ENCODE results near the gene IER3IP1. TPM values are rescaled to one million over a fixed set of nuclear protein-coding genes. Genes with fewer than 3 reads are reported as not detected.

IER3IP1 gene
- total and polyA plus RNA-seq, 2 of the 13 experiments (the other 11 are each of a cell fraction or from before 2014, with no cell fraction given), result 18.7 to 26.1 TPM

DNA sequence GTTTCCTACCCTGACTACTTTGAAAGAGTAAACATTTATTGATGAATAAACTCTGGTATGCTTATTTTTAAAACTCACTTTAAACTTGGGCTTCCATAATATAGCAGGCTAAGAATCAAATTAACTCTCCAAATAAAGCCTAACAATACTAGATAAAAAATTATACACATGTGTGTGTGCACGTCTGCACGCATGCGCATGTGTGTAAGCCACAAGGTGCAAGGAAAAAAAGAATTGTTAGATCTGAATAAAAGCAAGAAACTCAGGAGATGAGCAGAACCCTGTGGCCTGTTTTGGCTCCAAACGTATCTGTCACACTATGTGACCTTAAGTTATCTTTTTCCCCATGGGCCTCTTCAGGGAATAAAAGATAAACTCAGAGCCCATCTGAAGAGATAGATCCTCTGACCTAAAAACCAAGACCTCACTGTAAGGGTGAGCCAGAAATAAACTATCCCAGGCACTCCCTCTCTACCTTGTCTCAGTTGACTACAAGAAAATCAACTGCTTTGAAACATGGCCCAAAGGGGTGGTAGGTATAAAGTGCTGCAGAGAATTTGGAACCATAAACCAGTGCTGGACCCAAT, 32.2 kb downstream of the IER3IP1 start:
- Histone ChIP-seq H3K9ac (ENCODE audit: insufficient read depth, low read depth, low read length) (no peak overlapping the region), H4K20me1 (ENCODE audit: insufficient read depth, low read length) (no peaks in the 10 kb centered on the region; the same call in 1 of the 2 replicates), H2AFZ (ENCODE audit: low read length) (no peak overlapping the region), H3K79me2 (ENCODE audit: insufficient read depth, low read length) (peaks cover 61% of the 10 kb centered on the region), H3K4me1 (ENCODE audit: insufficient read depth, low read length) (peaks cover 35% of the 10 kb centered on the region), H3K27ac (ENCODE audit: extremely low read length, insufficient read depth, low read length) (no peak overlapping the region), H3K9me3 (ENCODE audit: low read length) (no peaks in the 10 kb centered on the region), H3K36me3 (replicated peaks in 1 of 2; ENCODE audit: control insufficient read depth in 1 of 2, insufficient read depth in 2 of 2, low read length in 2 of 2) (peaks cover 2 to 3% of the 10 kb centered on the region in 2 experiments; a peak in 1 of 5 replicates), H3K4me3 (replicated peaks in 1 of 3; ENCODE audit: insufficient read depth in 1 of 3, low read depth in 2 of 3, low read length in 3 of 3) (no peak overlapping the region), H3K4me2 (ENCODE audit: low read depth, low read length) (no peak overlapping the region), H3K27me3 (ENCODE audit: control insufficient read depth in 1 of 2, insufficient read depth in 2 of 2, low read length in 2 of 2) (no peaks in the 10 kb centered on the region)
- POLR2A ChIA-PET, result no interaction called here
- FAIRE-seq, result no peak
- no peak for DNase-seq (ENCODE audit: low spot score)
- WGBS (ENCODE audit: low lambda C conversion rate), result 93% methylated on average over 4 of the region's 4 CpGs
- BruUV-seq (replicated peaks), result no TSS peak
- intact Hi-C loops (cut with micrococcal nuclease; ENCODE audit: unreplicated experiment) (no loop called here), in situ Hi-C loops (cut with HindIII; ENCODE audit: extremely low pct_ligation_motif_present, low pct_unique_long_range_greater_than_20kb) (no loop called here)
- ATAC-seq, result no peak
- TF ChIP-seq DNMT1 (CRISPR knock-in tag; IDR thresholded peaks at IDR 0.05) (no peak), ZBTB20 (CRISPR knock-in tag; IDR thresholded peaks at IDR 0.05; ENCODE audit: borderline replicate concordance, low read depth) (no peak), ZNF17 (CRISPR knock-in tag; IDR thresholded peaks at IDR 0.05) (no peak), TCF7L2 (IDR thresholded peaks at IDR 0.05; ENCODE audit: low read depth, low read length) (no peak), YY1 (IDR thresholded peaks at IDR 0.05; ENCODE audit: insufficient read depth, insufficient replicate concordance, low read depth, low read length) (no peak), MXI1 (IDR thresholded peaks at IDR 0.05; ENCODE audit: borderline replicate concordance, low read depth, low read length) (no peak), BCL6 (CRISPR knock-in tag; IDR thresholded peaks at IDR 0.05) (no peak), HNF4A (CRISPR knock-in tag; IDR thresholded peaks at IDR 0.05) (no peak), ASH2L (IDR thresholded peaks at IDR 0.05; ENCODE audit: insufficient read length, low read depth, low read length) (no peak), ZNF274 (CRISPR knock-in tag; IDR thresholded peaks at IDR 0.05) (no peak), ZNF780A (CRISPR knock-in tag; IDR thresholded peaks at IDR 0.05) (no peak), ATAD3A (CRISPR knock-in tag; IDR thresholded peaks at IDR 0.05) (no peak)
- TF ChIP-seq, protein P1, sequence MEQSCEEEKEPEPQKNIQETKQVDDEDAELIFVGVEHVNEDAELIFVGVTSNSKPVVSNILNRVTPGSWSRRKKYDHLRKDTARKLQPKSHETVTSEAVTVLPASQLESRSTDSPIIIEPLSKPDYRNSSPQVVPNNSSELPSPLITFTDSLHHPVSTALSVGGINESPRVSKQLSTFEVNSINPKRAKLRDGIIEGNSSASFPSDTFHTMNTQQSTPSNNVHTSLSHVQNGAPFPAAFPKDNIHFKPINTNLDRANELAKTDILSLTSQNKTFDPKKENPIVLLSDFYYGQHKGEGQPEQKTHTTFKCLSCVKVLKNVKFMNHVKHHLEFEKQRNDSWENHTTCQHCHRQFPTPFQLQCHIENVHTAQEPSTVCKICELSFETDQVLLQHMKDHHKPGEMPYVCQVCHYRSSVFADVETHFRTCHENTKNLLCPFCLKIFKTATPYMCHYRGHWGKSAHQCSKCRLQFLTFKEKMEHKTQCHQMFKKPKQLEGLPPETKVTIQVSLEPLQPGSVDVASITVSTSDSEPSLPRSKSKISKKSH (CRISPR knock-in tag; IDR thresholded peaks at IDR 0.05; ENCODE audit: borderline replicate concordance), result no peak
- TF ChIP-seq, protein P2, sequence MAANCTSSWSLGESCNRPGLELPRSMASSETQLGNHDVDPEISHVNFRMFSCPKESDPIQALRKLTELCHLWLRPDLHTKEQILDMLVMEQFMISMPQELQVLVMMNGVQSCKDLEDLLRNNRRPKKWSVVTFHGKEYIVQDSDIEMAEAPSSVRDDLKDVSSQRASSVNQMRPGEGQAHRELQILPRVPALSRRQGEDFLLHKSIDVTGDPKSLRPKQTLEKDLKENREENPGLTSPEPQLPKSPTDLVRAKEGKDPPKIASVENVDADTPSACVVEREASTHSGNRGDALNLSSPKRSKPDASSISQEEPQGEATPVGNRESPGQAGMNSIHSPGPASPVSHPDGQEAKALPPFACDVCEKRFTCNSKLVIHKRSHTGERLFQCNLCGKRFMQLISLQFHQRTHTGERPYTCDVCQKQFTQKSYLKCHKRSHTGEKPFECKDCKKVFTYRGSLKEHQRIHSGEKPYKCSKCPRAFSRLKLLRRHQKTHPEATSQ (CRISPR knock-in tag; IDR thresholded peaks at IDR 0.05; ENCODE audit: borderline replicate concordance), result no peak
- TF ChIP-seq, protein P3, sequence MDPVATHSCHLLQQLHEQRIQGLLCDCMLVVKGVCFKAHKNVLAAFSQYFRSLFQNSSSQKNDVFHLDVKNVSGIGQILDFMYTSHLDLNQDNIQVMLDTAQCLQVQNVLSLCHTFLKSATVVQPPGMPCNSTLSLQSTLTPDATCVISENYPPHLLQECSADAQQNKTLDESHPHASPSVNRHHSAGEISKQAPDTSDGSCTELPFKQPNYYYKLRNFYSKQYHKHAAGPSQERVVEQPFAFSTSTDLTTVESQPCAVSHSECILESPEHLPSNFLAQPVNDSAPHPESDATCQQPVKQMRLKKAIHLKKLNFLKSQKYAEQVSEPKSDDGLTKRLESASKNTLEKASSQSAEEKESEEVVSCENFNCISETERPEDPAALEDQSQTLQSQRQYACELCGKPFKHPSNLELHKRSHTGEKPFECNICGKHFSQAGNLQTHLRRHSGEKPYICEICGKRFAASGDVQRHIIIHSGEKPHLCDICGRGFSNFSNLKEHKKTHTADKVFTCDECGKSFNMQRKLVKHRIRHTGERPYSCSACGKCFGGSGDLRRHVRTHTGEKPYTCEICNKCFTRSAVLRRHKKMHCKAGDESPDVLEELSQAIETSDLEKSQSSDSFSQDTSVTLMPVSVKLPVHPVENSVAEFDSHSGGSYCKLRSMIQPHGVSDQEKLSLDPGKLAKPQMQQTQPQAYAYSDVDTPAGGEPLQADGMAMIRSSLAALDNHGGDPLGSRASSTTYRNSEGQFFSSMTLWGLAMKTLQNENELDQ (CRISPR knock-in tag; IDR thresholded peaks at IDR 0.05; ENCODE audit: borderline replicate concordance), result no peak
- TF ChIP-seq, protein P4, sequence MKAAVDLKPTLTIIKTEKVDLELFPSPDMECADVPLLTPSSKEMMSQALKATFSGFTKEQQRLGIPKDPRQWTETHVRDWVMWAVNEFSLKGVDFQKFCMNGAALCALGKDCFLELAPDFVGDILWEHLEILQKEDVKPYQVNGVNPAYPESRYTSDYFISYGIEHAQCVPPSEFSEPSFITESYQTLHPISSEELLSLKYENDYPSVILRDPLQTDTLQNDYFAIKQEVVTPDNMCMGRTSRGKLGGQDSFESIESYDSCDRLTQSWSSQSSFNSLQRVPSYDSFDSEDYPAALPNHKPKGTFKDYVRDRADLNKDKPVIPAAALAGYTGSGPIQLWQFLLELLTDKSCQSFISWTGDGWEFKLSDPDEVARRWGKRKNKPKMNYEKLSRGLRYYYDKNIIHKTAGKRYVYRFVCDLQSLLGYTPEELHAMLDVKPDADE (CRISPR knock-in tag; IDR thresholded peaks at IDR 0.05), result no peak
- TF ChIP-seq, protein P5, sequence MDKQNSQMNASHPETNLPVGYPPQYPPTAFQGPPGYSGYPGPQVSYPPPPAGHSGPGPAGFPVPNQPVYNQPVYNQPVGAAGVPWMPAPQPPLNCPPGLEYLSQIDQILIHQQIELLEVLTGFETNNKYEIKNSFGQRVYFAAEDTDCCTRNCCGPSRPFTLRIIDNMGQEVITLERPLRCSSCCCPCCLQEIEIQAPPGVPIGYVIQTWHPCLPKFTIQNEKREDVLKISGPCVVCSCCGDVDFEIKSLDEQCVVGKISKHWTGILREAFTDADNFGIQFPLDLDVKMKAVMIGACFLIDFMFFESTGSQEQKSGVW (CRISPR knock-in tag; IDR thresholded peaks at IDR 0.05; ENCODE audit: borderline replicate concordance), result no peak
- CTCF ChIA-PET (ENCODE audit: low intra/inter-chr PET ratio, low total read pairs), result no interaction called here
